Central memory CD8-positive, alpha-beta T cell (primary cell): ENCODE measurements around the gene ZBTB37.
A peak's percentile ranks its signal among the peaks of the same experiment; 100 is the strongest.
"Not testable (repeated sequence)": the region's sequence is repeated elsewhere in the genome, so short reads cannot be mapped to it uniquely, and the experiment has no call there.

Experiments
- ATAC-seq: fragments of 150-1000 bp; cut with Tn5 transposase; replicated peaks from 2 replicates; pipeline ENCODE4 v1.10.0; 2022; ENCODE audit warnings: mild to moderate bottlenecking, moderate FRiP score, moderate number of reproducible peaks; ENCODE audit not compliant: poor library complexity, severe bottlenecking; ENCODE audit errors: extremely low read depth
- DNase-seq, 2 donors: peaks; one replicate each; pipeline ENCODE4 v3.0.0; 2021; ENCODE audit warnings: low spot score in 2 of 2
- H3K27ac Mint-ChIP-seq: one replicate; pipeline ENCODE4 v1.8.0; 2022; ENCODE audit warnings: low read depth, mild to moderate bottlenecking, moderate library complexity, mixed read lengths
- H3K27me3 Mint-ChIP-seq: one replicate; pipeline ENCODE4 v1.8.0; 2022; ENCODE audit warnings: mixed read lengths
- H3K36me3 Mint-ChIP-seq: one replicate; pipeline ENCODE4 v1.8.0; 2022; ENCODE audit warnings: mild to moderate bottlenecking, moderate library complexity, mixed read lengths; ENCODE audit not compliant: insufficient read depth
- H3K4me1 Mint-ChIP-seq: one replicate; pipeline ENCODE4 v1.8.0; 2022; ENCODE audit warnings: mixed read lengths
- H3K4me3 Mint-ChIP-seq: one replicate; pipeline ENCODE4 v1.8.0; 2022; ENCODE audit warnings: mild to moderate bottlenecking, moderate library complexity, mixed read lengths
- H3K9me3 Mint-ChIP-seq: one replicate; pipeline ENCODE4 v1.8.0; 2022; ENCODE audit warnings: mixed read lengths

The ZBTB37 gene

GRCh38 chr1:173859547-173859946 is 8.6 kb upstream of the ZBTB37 start:
- not testable (repeated sequence) for H3K27ac Mint-ChIP-seq
- peaks cover 42% of the 10 kb centered on the region for H3K36me3 Mint-ChIP-seq

GRCh38 chr1:173860065-173860464 is 8.1 kb upstream of the ZBTB37 start:
- H3K36me3 Mint-ChIP-seq: peaks cover 42% of the 10 kb centered on the region

More at GRCh38 chr1:173859547-173859946, 8.6 kb upstream of the ZBTB37 start:
- H3K4me1 Mint-ChIP-seq, H3K27me3 Mint-ChIP-seq, DNase-seq, H3K9me3 Mint-ChIP-seq, H3K4me3 Mint-ChIP-seq, ATAC-seq: not testable (repeated sequence)

GRCh38 chr1:173861731-173862145 is 6.4 kb upstream of the ZBTB37 start:
- ATAC-seq (no peak), DNase-seq (no peak)
- Mint-ChIP-seq H3K27ac (peak overlapping the region; percentile 41), H3K27me3 (no peaks in the 10 kb centered on the region), H3K4me1 (peaks cover 31% of the 10 kb centered on the region), H3K4me3 (no peak overlapping the region), H3K9me3 (no peaks in the 10 kb centered on the region), H3K36me3 (peaks cover 50% of the 10 kb centered on the region)

More at GRCh38 chr1:173860065-173860464, 8.1 kb upstream of the ZBTB37 start:
- DNase-seq (no peak), ATAC-seq (no peak)
- no peak overlapping the region for H3K27ac Mint-ChIP-seq
- H3K27me3 Mint-ChIP-seq: no peaks in the 10 kb centered on the region
- H3K4me3 Mint-ChIP-seq: no peak overlapping the region
- peaks cover 14% of the 10 kb centered on the region for H3K4me1 Mint-ChIP-seq
- H3K9me3 Mint-ChIP-seq: no peaks in the 10 kb centered on the region

GRCh38 chr1:173862146-173862768 is 5.9 kb upstream of the ZBTB37 start:
- not testable (repeated sequence) for DNase-seq, H3K27me3 Mint-ChIP-seq, H3K4me3 Mint-ChIP-seq, ATAC-seq, H3K9me3 Mint-ChIP-seq
- Mint-ChIP-seq H3K36me3 (peaks cover 53% of the 10 kb centered on the region), H3K27ac (peak overlapping the region; percentile 41), H3K4me1 (peaks cover 35% of the 10 kb centered on the region)

GRCh38 chr1:173862769-173863223 is 5.4 kb upstream of the ZBTB37 start:
- no peak for ATAC-seq
- Mint-ChIP-seq H3K4me3 (no peak overlapping the region), H3K36me3 (peaks cover 54% of the 10 kb centered on the region), H3K9me3 (no peaks in the 10 kb centered on the region), H3K27me3 (no peaks in the 10 kb centered on the region), H3K4me1 (peaks cover 35% of the 10 kb centered on the region), H3K27ac (peak overlapping the region; percentile 41)
- no peak for DNase-seq

GRCh38 chr1:173863224-173864161 is 4.7 kb upstream of the ZBTB37 start:
- Mint-ChIP-seq H3K9me3 (no peaks in the 10 kb centered on the region), H3K36me3 (peaks cover 56% of the 10 kb centered on the region), H3K27ac (peak overlapping the region; percentile 94), H3K4me3 (peak overlapping the region; percentile 84), H3K27me3 (no peaks in the 10 kb centered on the region), H3K4me1 (peaks cover 35% of the 10 kb centered on the region)
- DNase-seq: no peak
- no peak for ATAC-seq

- no peak for DNase-seq
- peak overlapping the region; percentile 84 for H3K4me3 Mint-ChIP-seq
- H3K27me3 Mint-ChIP-seq: no peaks in the 10 kb centered on the region
- H3K4me1 Mint-ChIP-seq: peaks cover 42% of the 10 kb centered on the region
- H3K27ac Mint-ChIP-seq: peak overlapping the region; percentile 94
- peaks cover 59% of the 10 kb centered on the region for H3K36me3 Mint-ChIP-seq
- ATAC-seq: no peak
- H3K9me3 Mint-ChIP-seq: no peaks in the 10 kb centered on the region
Measured at GRCh38 chr1:173864179-173864867, 3.9 kb upstream of the ZBTB37 start.

- Mint-ChIP-seq H3K36me3 (peaks cover 56% of the 10 kb centered on the region), H3K4me3 (peak overlapping the region; percentile 84), H3K27me3 (no peaks in the 10 kb centered on the region), H3K4me1 (peaks cover 49% of the 10 kb centered on the region), H3K27ac (peak overlapping the region; percentile 94), H3K9me3 (no peaks in the 10 kb centered on the region)
- DNase-seq (no peak), ATAC-seq (no peak)
Measured at GRCh38 chr1:173865468-173866164, 2.6 kb upstream of the ZBTB37 start.

GRCh38 chr1:173866413-173867115 is 1.6 kb upstream of the ZBTB37 start:
- H3K27me3 Mint-ChIP-seq: no peaks in the 10 kb centered on the region
- peaks cover 58% of the 10 kb centered on the region for H3K4me1 Mint-ChIP-seq
- H3K27ac Mint-ChIP-seq: peak overlapping the region; percentile 94
- peak overlapping the region; percentile 84 for H3K4me3 Mint-ChIP-seq
- ATAC-seq: no peak
- no peaks in the 10 kb centered on the region for H3K9me3 Mint-ChIP-seq
- no peak for DNase-seq
- peaks cover 58% of the 10 kb centered on the region for H3K36me3 Mint-ChIP-seq

GRCh38 chr1:173867141-173867752 is 933 bp upstream of the ZBTB37 start:
- Mint-ChIP-seq H3K27me3 (no peaks in the 10 kb centered on the region), H3K4me1 (peaks cover 62% of the 10 kb centered on the region), H3K9me3 (no peaks in the 10 kb centered on the region), H3K27ac (peak overlapping the region; percentile 94), H3K36me3 (peaks cover 56% of the 10 kb centered on the region), H3K4me3 (peak overlapping the region; percentile 84)
- ATAC-seq (peak; percentile 7), DNase-seq (no peak)

GRCh38 chr1:173867753-173868265 is 371 bp upstream of the ZBTB37 start, which contains the start of gene GAS5:
TSS of gene GAS5 (minus strand) at chr1:173867989.
- ATAC-seq: peak; percentile 77
- peak within 1 kb of the TSS; percentile 94 for H3K27ac Mint-ChIP-seq
- no peaks in the 10 kb centered on the region for H3K27me3 Mint-ChIP-seq
- peak; percentile 95 to 97 for DNase-seq
- no peaks in the 10 kb centered on the region for H3K9me3 Mint-ChIP-seq
- peaks cover 67% of the 10 kb centered on the region for H3K4me1 Mint-ChIP-seq
- peaks cover 56% of the 10 kb centered on the region for H3K36me3 Mint-ChIP-seq
- peak within 1 kb of the TSS; percentile 84 for H3K4me3 Mint-ChIP-seq
